H1 (cell line): ENCODE results near the gene AVPR2. TPM values are rescaled to one million over a fixed set of nuclear protein-coding genes. Genes with fewer than 3 reads are reported as not detected.
A peak's percentile ranks its signal among the peaks of the same experiment; 100 is the strongest.

Source experiments
- CTCF ChIA-PET: fragments of 300-600 bp; sonication (Branson Sonifier 250); formaldehyde crosslinking; loops from one replicate; lab custom pipeline; 2021; ENCODE audit not compliant: partially characterized antibody; lab: Charles Lee
- POLR2A ChIA-PET: fragments of 300-600 bp; sonication (Branson Sonifier 250); formaldehyde crosslinking; loops from one replicate; lab custom pipeline; 2021; ENCODE audit warnings: inconsistent platforms; ENCODE audit not compliant: partially characterized antibody; lab: Charles Lee
- DNase-seq, 2 experiments: peaks; one replicate each; pipeline versions ENCODE4 v3.0.0 to v3.0.0-alpha.2; 2010 to 2022; ENCODE audit warnings: low spot score in 2 of 2, low read depth in 1 of 2, mixed read lengths in 1 of 2
- FAIRE-seq: peaks from 2 replicates; lab custom pipeline; 2011; peaks lifted over from hg19 to GRCh38; lab: Jason Lieb, UNC
- H2AFZ ChIP-seq: 2 replicates; pipeline ENCODE4 v1.8.1; 2012; ENCODE audit warnings: low read length, inconsistent platforms
- H2AK5ac ChIP-seq: 2 replicates; pipeline ENCODE4 v1.6.1; 2013; ENCODE audit warnings: low read depth, low read length
- H2BK120ac ChIP-seq: replicated peaks from 2 replicates; pipeline ENCODE3; 2013; ENCODE audit warnings: low read depth, low read length, inconsistent platforms
- H2BK12ac ChIP-seq: 2 replicates; pipeline ENCODE4 v1.6.1; 2013; ENCODE audit warnings: low read depth, low read length
- H2BK15ac ChIP-seq: 2 replicates; pipeline ENCODE4 v1.6.1; 2013; ENCODE audit warnings: low read length
- H2BK20ac ChIP-seq: 2 replicates; pipeline ENCODE4 v1.6.1; 2013; ENCODE audit warnings: low read length
- H2BK5ac ChIP-seq: 2 replicates; pipeline ENCODE4 v1.6.1; 2013; ENCODE audit warnings: low read depth, low read length
- H3K14ac ChIP-seq: 2 replicates; pipeline ENCODE4 v1.6.1; 2013; ENCODE audit warnings: inconsistent platforms; ENCODE audit not compliant: insufficient read length
- H3K18ac ChIP-seq: 2 replicates; pipeline ENCODE4 v1.6.1; 2013; ENCODE audit warnings: low read length; ENCODE audit errors: extremely low read depth
- H3K23ac ChIP-seq: 2 replicates; pipeline ENCODE4 v1.6.1; 2013; ENCODE audit warnings: inconsistent platforms; ENCODE audit not compliant: insufficient read length
- H3K23me2 ChIP-seq: 2 replicates; pipeline ENCODE4 v1.6.1; 2013; ENCODE audit warnings: low read depth, low read length
- H3K27ac ChIP-seq: 2 replicates; pipeline ENCODE4 v1.6.1; 2011; ENCODE audit warnings: low read depth, low read length, inconsistent platforms
- H3K27me3 ChIP-seq, 4 experiments: replicated peaks in 1 of 4; 1 replicate in 1 of 4; 2 replicates in 3 of 4; pipeline versions ENCODE4 v1.6.1 to v1.8.1; 2011 to 2013; ENCODE audit warnings: low read length in 3 of 4, mild to moderate bottlenecking in 3 of 4, inconsistent platforms in 2 of 4, mixed read lengths in 2 of 4, moderate library complexity in 1 of 4; ENCODE audit not compliant: control insufficient read depth in 3 of 4, insufficient read depth in 3 of 4; ENCODE audit errors: extremely low read depth in 1 of 4
- H3K36me3 ChIP-seq, 4 experiments: 2 replicates each; pipeline versions ENCODE4 v1.6.1 to v1.8.1; 2011 to 2013; ENCODE audit warnings: mild to moderate bottlenecking in 4 of 4, low read length in 3 of 4, moderate library complexity in 2 of 4, control low read depth in 1 of 4, inconsistent platforms in 1 of 4; ENCODE audit not compliant: insufficient read depth in 4 of 4, control insufficient read depth in 2 of 4
- H3K4ac ChIP-seq: replicated peaks from 2 replicates; pipeline ENCODE3; 2013; ENCODE audit warnings: low read length, low read depth, mixed read lengths, inconsistent platforms; ENCODE audit not compliant: insufficient read length
- H3K4me1 ChIP-seq, 4 experiments: replicated peaks in 1 of 4; 1 replicate in 1 of 4; 2 replicates in 3 of 4; pipeline versions ENCODE4 v1.6.1 to v1.8.1; 2011 to 2013; ENCODE audit warnings: low read length in 3 of 4, inconsistent platforms in 2 of 4, mixed read lengths in 1 of 4; ENCODE audit not compliant: insufficient read depth in 4 of 4, control insufficient read depth in 3 of 4
- H3K4me2 ChIP-seq, 2 experiments: 2 replicates each; pipeline versions ENCODE4 v1.6.1 to v1.8.1; 2011 to 2013; ENCODE audit warnings: low read depth in 2 of 2, low read length in 2 of 2, control low read depth in 1 of 2, inconsistent platforms in 1 of 2, mild to moderate bottlenecking in 1 of 2; ENCODE audit not compliant: insufficient read depth in 1 of 2
- H3K4me3 ChIP-seq, 4 experiments: fragments of 200-600, 300-600 bp in 1 of 4; sonication (generic), shearing (Covaris generic), sonication (Bioruptor Twin) in 1 of 4; 2 replicates each; pipeline versions ENCODE4 v1.5.1 to v1.8.1; 2011 to 2016; ENCODE audit warnings: low read length in 4 of 4, low read depth in 3 of 4, control low read depth in 2 of 4, inconsistent platforms in 2 of 4, mild to moderate bottlenecking in 2 of 4, mixed read lengths in 1 of 4, moderate library complexity in 1 of 4; ENCODE audit not compliant: insufficient read depth in 2 of 4; ENCODE audit errors: extremely low read depth in 1 of 4
- H3K56ac ChIP-seq: replicated peaks from 2 replicates; pipeline ENCODE3; 2013; ENCODE audit warnings: low read depth, mild to moderate bottlenecking, mixed read lengths, low read length, inconsistent platforms; ENCODE audit not compliant: insufficient read length
- H3K79me1 ChIP-seq: 2 replicates; pipeline ENCODE4 v1.6.1; 2013; ENCODE audit warnings: low read depth, low read length, control low read depth
- H3K79me2 ChIP-seq, 2 experiments: 2 replicates each; pipeline versions ENCODE4 v1.6.1 to v1.8.1; 2012 to 2013; ENCODE audit warnings: low read length in 2 of 2, mild to moderate bottlenecking in 2 of 2, inconsistent platforms in 1 of 2; ENCODE audit not compliant: insufficient read depth in 2 of 2, control insufficient read depth in 1 of 2
- H3K9ac ChIP-seq, 4 experiments: replicated peaks in 1 of 4; 1 replicate in 1 of 4; 2 replicates in 3 of 4; pipeline versions ENCODE4 v1.6.1 to v1.8.1; 2011 to 2013; ENCODE audit warnings: low read depth in 3 of 4, low read length in 3 of 4, control low read depth in 2 of 4, mild to moderate bottlenecking in 2 of 4, moderate library complexity in 2 of 4, inconsistent platforms in 1 of 4; ENCODE audit errors: extremely low read depth in 1 of 4
- H3K9me3 ChIP-seq, 2 experiments: 2 replicates each; pipeline versions ENCODE4 v1.6.1 to v1.8.1; 2012 to 2013; ENCODE audit warnings: mild to moderate bottlenecking in 2 of 2, moderate library complexity in 2 of 2, control low read depth in 1 of 2, inconsistent platforms in 1 of 2, low read depth in 1 of 2, low read length in 1 of 2, mixed read lengths in 1 of 2; ENCODE audit not compliant: insufficient read depth in 2 of 2
- H4K20me1 ChIP-seq, 2 experiments: replicated peaks in 1 of 2; 2 replicates each; pipeline versions ENCODE3 to v1.8.1; 2011 to 2013; ENCODE audit warnings: inconsistent platforms in 2 of 2, low read length in 2 of 2, mild to moderate bottlenecking in 1 of 2; ENCODE audit not compliant: insufficient read depth in 2 of 2, control insufficient read depth in 1 of 2
- H4K5ac ChIP-seq: 2 replicates; pipeline ENCODE4 v1.6.1; 2013; ENCODE audit warnings: low read length, low read depth, mixed read lengths, inconsistent platforms; ENCODE audit not compliant: insufficient read length
- H4K8ac ChIP-seq: 2 replicates; pipeline ENCODE4 v1.8.0; 2013; ENCODE audit warnings: mild to moderate bottlenecking, moderate library complexity, low read length, inconsistent platforms; ENCODE audit not compliant: insufficient read depth; ENCODE audit errors: extremely low read depth
- H4K91ac ChIP-seq: replicated peaks from 2 replicates; pipeline ENCODE3; 2013; ENCODE audit warnings: low read length, mixed read lengths, inconsistent platforms; ENCODE audit not compliant: insufficient read length
- CBX8 ChIP-seq: fragments of 300-800, 300-1000 bp; sonication (generic); IDR thresholded peaks from 2 replicates; pipeline ENCODE4 v1.7.1; 2016; ENCODE audit warnings: low read depth, low read length, borderline replicate concordance
- CHD2 ChIP-seq: IDR thresholded peaks from 2 replicates; pipeline ENCODE4 v1.6.1; 2012; ENCODE audit warnings: low read length, improper control_type of control experiment
- EP300 ChIP-seq, 2 experiments: IDR thresholded peaks; 1 replicate in 1 of 2; 2 replicates in 1 of 2; pipeline ENCODE4 v1.6.1; 2011 to 2012; ENCODE audit warnings: low read depth in 2 of 2, low read length in 2 of 2, mild to moderate bottlenecking in 2 of 2, borderline replicate concordance in 1 of 2, inconsistent platforms in 1 of 2, moderate library complexity in 1 of 2
- FOSL1 ChIP-seq: IDR thresholded peaks from 2 replicates; pipeline ENCODE4 v1.6.1; 2011; ENCODE audit warnings: mild to moderate bottlenecking, low read depth, low read length, moderate library complexity; ENCODE audit not compliant: insufficient read depth
- MAX ChIP-seq: IDR thresholded peaks from 2 replicates; pipeline ENCODE4 v1.6.1; 2012; ENCODE audit warnings: inconsistent platforms
- POLR2A ChIP-seq, 2 experiments: IDR thresholded peaks; 1 replicate in 1 of 2; 2 replicates in 1 of 2; pipeline ENCODE4 v1.6.1; 2011; ENCODE audit warnings: low read depth in 2 of 2, low read length in 2 of 2, mild to moderate bottlenecking in 2 of 2; ENCODE audit errors: control extremely low read depth in 1 of 2
- RAD21 ChIP-seq, 2 experiments: IDR thresholded peaks in 1 of 2; conservative IDR thresholded peaks in 1 of 2; 2 replicates each; pipeline ENCODE4 v1.6.1; 2011; ENCODE audit warnings: low read depth in 2 of 2, low read length in 2 of 2, improper control_type of control experiment in 1 of 2, inconsistent platforms in 1 of 2, mild to moderate bottlenecking in 1 of 2, moderate library complexity in 1 of 2
- RFX5 ChIP-seq: IDR thresholded peaks from 2 replicates; pipeline ENCODE4 v1.6.1; 2011; ENCODE audit warnings: low read depth, low read length, improper control_type of control experiment, borderline replicate concordance
- SIN3A ChIP-seq, 2 experiments: IDR thresholded peaks in 1 of 2; conservative IDR thresholded peaks in 1 of 2; 2 replicates each; pipeline ENCODE4 v1.6.1; 2011 to 2012; ENCODE audit warnings: low read length in 2 of 2, improper control_type of control experiment in 1 of 2, low read depth in 1 of 2, mild to moderate bottlenecking in 1 of 2
- SIX5 ChIP-seq: IDR thresholded peaks from 2 replicates; pipeline ENCODE4 v1.6.1; 2011; ENCODE audit warnings: mild to moderate bottlenecking, low read depth, low read length
- TAF1 ChIP-seq: IDR thresholded peaks from 2 replicates; pipeline ENCODE4 v1.6.1; 2011; ENCODE audit warnings: mild to moderate bottlenecking, low read depth, low read length
- WGBS, 2 experiments: shearing (Covaris generic) in 1 of 2; methylation state at CpG; one replicate each; pipeline versions ENCODE4 v1.1.6 to v1.1.7; 2013 to 2015; ENCODE audit warnings: low lambda C conversion rate in 2 of 2, mixed read lengths in 2 of 2, inconsistent platforms in 1 of 2, low coverage in 1 of 2, missing lambda C conversion rate in 1 of 2; ENCODE audit not compliant: insufficient replicate concordance in 2 of 2, insufficient coverage in 1 of 2, insufficient read length in 1 of 2; ENCODE audit errors: extremely low coverage in 1 of 2, missing lambda C conversion rate in 1 of 2; 5-methylcytosine and 5-hydroxymethylcytosine counted together
- polyA plus RNA-seq, 7 experiments: library from polyadenylated mRNA; depleted of rRNA in 3 of 7; stranded (reverse) in 5 of 7; unstranded in 2 of 7; fragments of >200 nt in 5 of 7; fragments of 200-250 nt in 2 of 7; gene quantifications; 1 replicate in 5 of 7; 2 replicates in 1 of 7; 4 replicates in 1 of 7; pipeline versions ENCODE4 v1.2.1 to v1.2.3, GENCODE V29; 2011 to 2013; ENCODE audit warnings: missing spikeins in 2 of 7, mixed read lengths in 2 of 7
- total RNA-seq: library from RNA; stranded (reverse); fragmentation: NEBNext Ultra II Directional; extraction: Animal tissue kit (Norgen Biotek cat#: 25700); gene quantifications from 2 replicates; pipeline ENCODE4 v1.2.1, GENCODE V29; 2021

Gene AVPR2
- total and polyA plus RNA-seq, 2 of the 8 experiments (the other 6 are each of a cell fraction or from before 2014, with no cell fraction given): 0.09 TPM; not detected in 1

DNA sequence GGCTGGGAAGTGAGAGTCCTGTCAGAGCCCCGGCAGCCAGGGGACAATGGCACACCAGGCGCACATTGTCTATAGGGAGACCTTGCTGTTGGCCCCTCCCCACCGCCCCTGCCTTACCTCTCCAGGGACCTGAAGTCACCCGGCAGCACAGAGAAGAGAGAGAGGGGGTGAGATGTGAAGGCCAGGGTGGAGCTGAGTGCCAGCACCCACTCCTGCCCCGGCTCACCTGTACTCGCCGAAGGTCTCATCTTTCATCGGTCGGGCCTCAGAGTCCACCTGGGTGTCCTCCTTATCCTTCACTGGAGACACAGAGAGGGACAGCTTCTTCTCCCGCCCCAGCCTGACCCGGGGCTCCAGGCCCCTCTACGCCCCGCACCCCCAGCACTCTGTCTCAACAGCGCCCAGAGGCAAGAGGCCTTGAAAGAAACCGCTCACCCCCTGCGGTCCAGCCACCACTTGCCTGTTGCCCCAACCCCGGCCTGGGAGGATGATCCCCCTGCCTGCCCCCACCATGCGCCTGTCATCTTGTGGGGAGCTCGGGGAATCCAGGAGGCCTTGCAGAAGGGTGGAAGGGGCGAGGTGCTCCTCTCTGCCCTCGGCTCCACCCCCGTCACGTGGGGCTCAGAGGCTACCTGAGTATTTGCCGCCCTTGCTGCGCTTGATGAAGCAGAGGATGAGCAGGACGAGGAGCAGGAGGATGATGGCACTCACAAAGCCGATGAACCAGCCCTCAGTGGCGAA lies 41.1 kb upstream of the AVPR2 start:
- H3K14ac ChIP-seq: no peak overlapping the region
- CTCF ChIA-PET: interaction anchor here (0.6 to 1.7 kb wide), 4 partner anchors 8 to 103 kb away, joined by 3 to 4 read pairs (median 3); no protein-coding TSS in a partner anchor
- no peak overlapping the region for H2BK15ac ChIP-seq
- TF ChIP-seq RAD21 (IDR thresholded peaks at IDR 0.05 in 1 of 2, conservative IDR thresholded peaks at IDR 0.05 in 1 of 2; ENCODE audit: low read depth in 2 of 2, low read length in 2 of 2) (no peak), EP300 (IDR thresholded peaks at IDR 0.05; ENCODE audit: borderline replicate concordance in 1 of 2, low read depth in 2 of 2, low read length in 2 of 2) (no peak), TAF1 (no peak), SIX5 (no peak), FOSL1 (no peak), MAX (0 out of 2 replicates have a peak, but pooled peaks have one; percentile 16), POLR2A (IDR thresholded peaks at IDR 0.05; ENCODE audit: control extremely low read depth in 1 of 2, low read depth in 2 of 2, low read length in 2 of 2) (no peak), CHD2 (no peak), CBX8 (no peak), RFX5 (no peak), SIN3A (conservative IDR thresholded peaks at IDR 0.05 in 1 of 2, IDR thresholded peaks at IDR 0.05 in 1 of 2; ENCODE audit: low read depth in 1 of 2, low read length in 2 of 2) (no peak)

More for the DNA sequence above, 41.1 kb upstream of the AVPR2 start:
- H3K9ac ChIP-seq: no peak overlapping the region
- no peak overlapping the region for H2BK20ac ChIP-seq
- no peak overlapping the region for H2BK12ac ChIP-seq
- peaks cover 0 to 16% (median 0%) of the 10 kb centered on the region in 4 experiments; a peak in 3 of 7 replicates for H3K4me1 ChIP-seq
- no peak overlapping the region for H3K23ac ChIP-seq
- H2BK120ac ChIP-seq: no peak overlapping the region
- H3K23me2 ChIP-seq: no peaks in the 10 kb centered on the region
- H2AFZ ChIP-seq: no peak overlapping the region
- H3K79me2 ChIP-seq: no peaks in the 10 kb centered on the region
- H3K79me1 ChIP-seq: no peaks in the 10 kb centered on the region
- 0 out of 4 replicates have a peak overlapping the region, but pooled peaks of 1 of the 2 experiments have one; percentile 14 for H3K4me2 ChIP-seq
- DNase-seq (no peak), FAIRE-seq (no peak)
- POLR2A ChIA-PET: interaction anchor here (0.8 to 1.4 kb wide), 6 partner anchors 10 to 58 kb away, joined by 3 to 4 read pairs (median 3); no protein-coding TSS in a partner anchor
- no peak overlapping the region for H4K91ac ChIP-seq
- no peak overlapping the region for H3K4me3 ChIP-seq
- H4K20me1 ChIP-seq: no peaks in the 10 kb centered on the region
- no peak overlapping the region for H3K56ac ChIP-seq
- no peak overlapping the region for H2AK5ac ChIP-seq
- no peak overlapping the region for H3K27ac ChIP-seq
- H3K9me3 ChIP-seq: no peaks in the 10 kb centered on the region
- H3K4ac ChIP-seq: no peak overlapping the region
- no peak overlapping the region for H4K8ac ChIP-seq
- H3K18ac ChIP-seq: no peak overlapping the region; the same call in 1 of the 2 replicates
- H4K5ac ChIP-seq: no peak overlapping the region
- no peaks in the 10 kb centered on the region for H3K27me3 ChIP-seq
- 69% methylated on average over 13 of the region's 28 CpGs; no CpG with 5 or more reads in 1 of the 2 experiments for WGBS, 2 experiments
- peaks cover 0 to 11% (median under 1%) of the 10 kb centered on the region in 4 experiments; a peak in 1 of 8 replicates for H3K36me3 ChIP-seq
- no peak overlapping the region for H2BK5ac ChIP-seq
